ENCODE data around the gene CMIP. TPM values are rescaled to one million over a fixed set of nuclear protein-coding genes. Genes with fewer than 3 reads are reported as not detected.

CMIP gene
- total RNA-seq, 2 donors from 2014 or later, result 35.5 to 51.5 TPM

DNA sequence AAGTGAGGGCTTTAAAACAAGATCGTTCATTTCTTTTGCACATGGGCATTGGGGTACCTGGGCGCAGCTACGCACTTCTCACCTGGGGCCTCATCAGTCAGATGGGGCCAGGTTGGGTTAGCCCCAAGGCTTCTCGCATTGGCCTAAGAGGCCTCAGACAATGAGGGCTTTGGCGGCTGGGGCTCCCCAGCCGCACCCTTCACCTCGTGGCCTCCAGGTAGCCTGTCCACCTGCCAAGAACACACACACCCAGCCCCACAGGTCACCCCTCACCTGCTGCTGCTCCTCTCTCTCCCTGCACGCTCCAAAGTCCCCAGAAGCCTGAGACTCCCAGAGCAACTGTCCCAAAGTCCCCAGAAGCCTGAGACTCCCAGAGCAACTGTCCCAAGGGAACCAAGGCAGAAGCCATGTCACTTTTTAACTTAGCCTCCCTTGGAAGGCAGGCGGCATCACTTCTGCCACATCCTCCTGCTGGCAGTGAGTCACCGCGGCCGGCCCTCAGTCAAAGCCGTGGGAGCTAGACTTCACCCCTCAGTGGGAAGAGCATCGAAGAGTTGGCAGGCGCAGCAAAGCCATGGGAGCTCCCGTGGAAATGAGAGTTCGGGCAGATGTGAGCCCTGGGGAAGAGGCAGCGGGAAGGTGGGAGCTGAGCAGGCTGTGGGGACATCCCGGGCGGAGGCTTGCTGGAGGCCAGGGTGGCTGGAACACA is 255.6 kb downstream of the CMIP start:
- no peaks in the 10 kb centered on the region for H3K9me3 Mint-ChIP-seq
- ATAC-seq (no peak), DNase-seq (ENCODE audit: low spot score in 2 of 2) (no peak)
- H3K27ac Mint-ChIP-seq, result peak overlapping the region; percentile 72 to 88
- H3K36me3 Mint-ChIP-seq, result no peaks in the 10 kb centered on the region

GRCh38 chr16:81700780-81701165 is 256.2 kb downstream of the CMIP start:
- Mint-ChIP-seq H3K36me3 (no peaks in the 10 kb centered on the region), H3K9me3 (no peaks in the 10 kb centered on the region), H3K27ac (peak overlapping the region; percentile 72 to 85)
- ATAC-seq (no peak), DNase-seq (ENCODE audit: low spot score in 2 of 2) (no peak)

GRCh38 chr16:81701296-81701970 is 256.8 kb downstream of the CMIP start:
- peak overlapping the region; percentile 72 to 85 for H3K27ac Mint-ChIP-seq
- ATAC-seq (no peak), DNase-seq (ENCODE audit: low spot score in 2 of 2) (no peak)
- H3K36me3 Mint-ChIP-seq, result no peaks in the 10 kb centered on the region
- H3K9me3 Mint-ChIP-seq, result no peaks in the 10 kb centered on the region

DNA sequence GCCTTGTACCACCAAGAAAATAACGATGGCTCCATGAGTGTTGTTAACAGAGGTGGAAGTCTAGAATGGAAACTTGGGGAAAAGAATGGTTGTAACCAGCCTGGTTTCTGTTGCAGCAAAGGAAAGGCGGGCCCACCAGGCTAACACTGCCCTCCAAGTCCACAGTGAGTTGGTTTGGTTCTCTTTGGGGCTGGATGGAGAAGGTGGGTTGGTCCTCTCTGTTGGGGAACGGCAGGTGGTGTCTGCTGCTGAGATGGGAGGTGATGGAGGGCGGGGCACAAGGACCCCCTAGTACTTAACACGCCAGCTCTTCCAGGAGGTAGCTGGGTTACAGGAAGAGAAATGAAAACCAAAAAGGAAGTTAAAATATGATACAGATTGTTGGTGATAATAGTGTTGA is 257.9 kb downstream of the CMIP start:
- Mint-ChIP-seq H3K9me3 (no peaks in the 10 kb centered on the region), H3K36me3 (peaks cover 0 to 6% of the 10 kb centered on the region in 2 donors), H3K27ac (peak overlapping the region; percentile 28 to 78)
- no peak for DNase-seq (ENCODE audit: low spot score in 2 of 2)
- ATAC-seq, result no peak

DNA sequence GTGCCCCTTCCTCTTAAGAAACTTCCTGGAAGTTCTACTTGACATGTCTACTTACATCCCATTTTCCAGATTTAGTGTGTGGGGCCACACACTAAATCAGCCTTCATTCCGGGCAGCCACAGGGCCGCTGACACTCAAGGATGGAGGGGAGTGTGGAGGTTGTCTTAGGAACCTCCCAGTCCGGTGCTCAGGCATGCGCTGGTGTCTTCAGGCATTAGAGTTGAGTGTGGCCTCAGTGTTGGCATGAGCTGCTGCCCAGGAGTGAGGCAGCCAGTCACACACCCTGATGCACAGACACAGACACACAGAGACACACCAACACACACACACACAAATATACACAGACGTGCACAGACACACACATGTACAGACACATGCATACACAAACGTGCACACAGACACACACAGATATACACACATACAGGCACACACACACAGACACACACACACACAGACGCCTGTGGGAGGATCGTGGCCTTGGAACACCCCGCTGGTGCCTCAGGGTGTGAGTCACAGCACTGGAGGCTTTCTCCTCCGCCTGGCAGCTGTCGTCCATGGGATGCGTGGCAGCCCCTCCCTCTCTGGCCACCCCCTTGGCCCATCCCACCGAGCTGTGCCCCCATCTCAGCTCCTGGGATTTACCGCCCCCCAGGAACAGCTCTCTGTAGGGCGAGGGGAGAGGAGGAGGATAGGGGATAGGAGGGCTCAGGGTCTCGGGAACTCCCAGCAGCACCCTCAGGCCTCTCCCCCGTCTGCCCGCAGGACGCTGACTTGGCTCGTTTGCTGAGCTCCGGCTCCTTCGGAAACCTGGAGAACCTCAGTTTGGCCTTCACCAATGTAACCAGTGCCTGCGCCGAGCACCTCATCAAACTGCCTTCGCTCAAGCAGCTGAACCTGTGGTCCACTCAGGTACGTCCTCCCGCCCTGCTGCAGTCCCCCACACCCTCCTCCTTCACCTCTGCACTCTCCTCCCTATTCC is 258.9 kb downstream of the CMIP start:
- ATAC-seq (peak; percentile 25 to 39), DNase-seq (ENCODE audit: low spot score in 2 of 2) (no peak)
- H3K27ac Mint-ChIP-seq, result peak overlapping the region; percentile 28 to 63
- no peaks in the 10 kb centered on the region for H3K9me3 Mint-ChIP-seq
- H3K36me3 Mint-ChIP-seq, result peaks cover 0 to 6% of the 10 kb centered on the region in 2 donors

DNA sequence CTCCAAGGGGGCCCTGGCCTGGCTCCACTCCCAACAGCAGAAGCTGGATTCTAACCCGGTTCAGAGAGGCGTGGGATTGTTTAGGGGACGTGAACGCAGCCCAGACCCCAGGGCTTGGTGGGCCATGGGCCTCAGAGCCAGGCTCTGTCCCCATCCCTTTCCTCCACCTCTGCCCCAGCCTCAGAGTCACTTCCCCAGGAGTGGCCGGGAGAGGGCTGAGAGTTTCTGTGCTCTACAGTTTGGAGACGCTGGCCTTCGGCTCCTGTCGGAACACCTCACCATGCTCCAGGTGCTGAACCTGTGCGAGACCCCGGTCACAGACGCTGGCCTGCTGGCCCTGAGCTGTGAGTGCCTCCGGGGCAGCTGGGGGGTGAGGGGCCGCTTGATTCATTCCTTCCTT is 260.7 kb downstream of the CMIP start:
- peak overlapping the region in 1 of 2 donors; percentile 79 for H3K27ac Mint-ChIP-seq
- no peak for ATAC-seq
- no peaks in the 10 kb centered on the region for H3K9me3 Mint-ChIP-seq
- no peak for DNase-seq (ENCODE audit: low spot score in 2 of 2)
- peaks cover 0 to 6% of the 10 kb centered on the region in 2 donors for H3K36me3 Mint-ChIP-seq

- Mint-ChIP-seq H3K9me3 (no peaks in the 10 kb centered on the region), H3K36me3 (peaks cover 0 to 6% of the 10 kb centered on the region in 2 donors), H3K27ac (peak overlapping the region; percentile 79 to 82)
- DNase-seq (ENCODE audit: low spot score in 2 of 2) (no peak), ATAC-seq (no peak)
Measured at GRCh38 chr16:81706327-81707295, 262.0 kb downstream of the CMIP start.

GRCh38 chr16:81707411-81708265 is 263.0 kb downstream of the CMIP start:
- Mint-ChIP-seq H3K27ac (peak overlapping the region; percentile 79 to 82), H3K9me3 (no peaks in the 10 kb centered on the region)

GRCh38 chr16:81708266-81709015 is 263.8 kb downstream of the CMIP start:
- Mint-ChIP-seq H3K9me3 (no peaks in the 10 kb centered on the region), H3K27ac (peak overlapping the region; percentile 22 to 40), H3K36me3 (peaks cover 0 to 6% of the 10 kb centered on the region in 2 donors)
- ATAC-seq (no peak), DNase-seq (ENCODE audit: low spot score in 2 of 2) (no peak)

More at GRCh38 chr16:81707411-81708265, 263.0 kb downstream of the CMIP start:
- DNase-seq (ENCODE audit: low spot score in 2 of 2) (no peak), ATAC-seq (no peak)
- peaks cover 0 to 6% of the 10 kb centered on the region in 2 donors for H3K36me3 Mint-ChIP-seq

DNA sequence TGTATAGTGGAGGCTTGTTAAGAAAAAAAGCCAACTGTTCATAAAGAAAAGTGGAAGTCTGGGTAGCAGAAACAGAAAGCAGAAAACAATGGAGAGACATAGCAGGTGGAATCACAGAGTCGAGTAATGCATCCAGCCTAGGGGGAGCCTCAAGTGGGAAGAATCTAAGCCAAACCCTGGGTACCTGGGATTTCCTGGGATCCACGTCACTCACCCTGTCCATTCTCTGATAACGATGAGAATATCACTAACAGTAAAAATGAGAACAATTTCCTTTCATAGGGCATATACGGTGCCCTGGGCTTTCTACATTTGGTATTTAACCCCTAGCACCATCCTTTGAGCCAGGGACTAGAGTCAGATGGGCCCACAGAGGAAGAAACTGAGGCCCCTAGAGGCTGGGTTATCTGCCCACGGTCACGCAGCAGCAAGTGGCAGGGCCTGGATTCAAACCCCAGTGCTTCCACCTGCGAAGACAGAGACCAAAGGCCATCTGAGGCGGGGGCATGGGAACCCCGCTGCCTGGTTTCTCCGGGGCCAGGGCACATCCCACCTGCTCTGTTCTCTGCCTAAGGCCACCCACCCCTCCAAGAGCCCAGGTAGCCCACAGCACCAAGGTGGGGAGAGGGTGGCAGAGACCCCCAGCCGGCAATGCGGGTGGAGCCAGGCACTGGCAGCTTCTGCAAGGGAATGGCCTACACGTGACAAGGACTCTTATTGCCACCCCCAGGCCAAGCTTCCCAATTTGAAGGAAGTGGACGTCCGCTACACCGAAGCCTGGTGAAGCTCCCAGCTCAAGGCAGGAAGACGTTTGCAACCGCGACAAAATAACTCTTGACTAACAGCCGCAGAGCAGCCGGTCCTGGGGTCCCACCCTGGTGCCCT is 264.6 kb downstream of the CMIP start:
- no peaks in the 10 kb centered on the region for H3K9me3 Mint-ChIP-seq
- H3K36me3 Mint-ChIP-seq, result peaks cover 0 to 6% of the 10 kb centered on the region in 2 donors
- peak overlapping the region in 1 of 2 donors; percentile 22 for H3K27ac Mint-ChIP-seq
- DNase-seq (ENCODE audit: low spot score in 2 of 2) (no peak), ATAC-seq (no peak)

- no peak for DNase-seq (ENCODE audit: low spot score in 2 of 2)
- H3K36me3 Mint-ChIP-seq, result peaks cover 0 to 6% of the 10 kb centered on the region in 2 donors
- H3K9me3 Mint-ChIP-seq, result no peaks in the 10 kb centered on the region
- ATAC-seq, result no peak
- no peak overlapping the region for H3K27ac Mint-ChIP-seq
Measured at GRCh38 chr16:81710044-81710443, 265.4 kb downstream of the CMIP start.

GRCh38 chr16:81710596-81710995 is 266.0 kb downstream of the CMIP start:
- Mint-ChIP-seq H3K9me3 (no peaks in the 10 kb centered on the region), H3K36me3 (peaks cover 0 to 6% of the 10 kb centered on the region in 2 donors), H3K27ac (no peak overlapping the region)
- ATAC-seq (no peak), DNase-seq (ENCODE audit: low spot score in 2 of 2) (no peak)

GRCh38 chr16:81711657-81712319 is 267.2 kb downstream of the CMIP start:
- peaks cover 0 to 6% of the 10 kb centered on the region in 2 donors for H3K36me3 Mint-ChIP-seq
- H3K9me3 Mint-ChIP-seq, result no peaks in the 10 kb centered on the region
- no peak for ATAC-seq
- peak overlapping the region; percentile 41 to 62 for H3K27ac Mint-ChIP-seq
- no peak for DNase-seq (ENCODE audit: low spot score in 2 of 2)
